Mesodermal cell (in vitro differentiated cells): ENCODE measurements around the gene BCLAF3.

Experiments used
- H3K27ac ChIP-seq: 2 replicates; pipeline ENCODE4 v1.7.0; 2013; ENCODE audit warnings: mild to moderate bottlenecking, low read depth, low read length, moderate library complexity; ENCODE audit not compliant: severe bottlenecking
- H3K36me3 ChIP-seq: 2 replicates; pipeline ENCODE4 v1.7.1; 2013; ENCODE audit warnings: mild to moderate bottlenecking, low read length, moderate library complexity; ENCODE audit not compliant: control insufficient read depth, insufficient read depth
- H3K4me1 ChIP-seq: one replicate; pipeline ENCODE4 v1.7.1; 2013; ENCODE audit warnings: mild to moderate bottlenecking, low read length; ENCODE audit not compliant: insufficient read depth, control insufficient read depth, poor library complexity, severe bottlenecking
- H3K4me3 ChIP-seq: 2 replicates; pipeline ENCODE4 v1.7.0; 2013; ENCODE audit warnings: low read length, control low read depth, mild to moderate bottlenecking; ENCODE audit not compliant: insufficient read depth, poor library complexity, severe bottlenecking; ENCODE audit errors: extremely low read depth
- H3K9me3 ChIP-seq: 2 replicates; pipeline ENCODE4 v1.7.1; 2013; ENCODE audit warnings: mild to moderate bottlenecking, low read length, moderate library complexity; ENCODE audit not compliant: control insufficient read depth
- WGBS, 2 experiments: methylation state at CpG; one replicate each; pipeline ENCODE4 v1.1.5; 2013; ENCODE audit warnings: missing lambda C conversion rate in 2 of 2; ENCODE audit not compliant: insufficient coverage in 2 of 2; 5-methylcytosine and 5-hydroxymethylcytosine counted together

BCLAF3 gene

GRCh38 chrX:19972984-19973383 lies 17.9 kb downstream of the BCLAF3 start:
- no peaks in the 10 kb centered on the region for H3K36me3 ChIP-seq
- no peaks in the 10 kb centered on the region for H3K4me1 ChIP-seq
- H3K27ac ChIP-seq, result no peak overlapping the region
- H3K9me3 ChIP-seq, result no peaks in the 10 kb centered on the region
- H3K4me3 ChIP-seq, result no peak overlapping the region

DNA sequence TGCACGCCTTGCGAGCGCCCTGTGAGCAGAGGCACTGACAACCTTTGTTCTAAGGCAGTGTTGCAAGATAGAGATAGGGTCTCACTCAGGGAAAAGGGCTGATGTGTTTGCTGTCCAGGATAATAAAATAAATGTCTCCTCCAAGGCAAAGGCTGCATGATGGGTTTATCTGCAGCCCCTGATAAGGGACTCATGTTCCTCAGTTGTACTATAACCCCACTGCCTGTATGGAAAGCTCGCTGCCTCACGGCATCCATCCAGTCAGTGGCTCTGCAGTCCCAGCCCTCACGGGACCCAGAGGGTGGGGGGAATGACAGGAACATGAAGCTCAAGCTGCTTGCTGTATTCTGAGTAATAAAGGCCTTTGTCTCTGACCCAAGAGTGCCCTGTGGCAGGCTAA lies 22.6 kb downstream of the BCLAF3 start:
- Histone ChIP-seq H3K36me3 (peaks cover 13% of the 10 kb centered on the region), H3K4me1 (no peaks in the 10 kb centered on the region), H3K4me3 (no peak overlapping the region), H3K27ac (no peak overlapping the region), H3K9me3 (no peaks in the 10 kb centered on the region)
- WGBS, 2 experiments, result 93 to 97% methylated on average over 3 to 5 of the region's 6 CpGs

- H3K4me1 ChIP-seq, result no peaks in the 10 kb centered on the region
- no peak overlapping the region for H3K4me3 ChIP-seq
- no peak overlapping the region for H3K27ac ChIP-seq
- H3K36me3 ChIP-seq, result peaks cover 13% of the 10 kb centered on the region
- H3K9me3 ChIP-seq, result no peaks in the 10 kb centered on the region
- no CpG with 5 or more reads among the region's 1 CpG for WGBS, 2 experiments
Measured at GRCh38 chrX:19966056-19966455, 24.8 kb downstream of the BCLAF3 start.

DNA sequence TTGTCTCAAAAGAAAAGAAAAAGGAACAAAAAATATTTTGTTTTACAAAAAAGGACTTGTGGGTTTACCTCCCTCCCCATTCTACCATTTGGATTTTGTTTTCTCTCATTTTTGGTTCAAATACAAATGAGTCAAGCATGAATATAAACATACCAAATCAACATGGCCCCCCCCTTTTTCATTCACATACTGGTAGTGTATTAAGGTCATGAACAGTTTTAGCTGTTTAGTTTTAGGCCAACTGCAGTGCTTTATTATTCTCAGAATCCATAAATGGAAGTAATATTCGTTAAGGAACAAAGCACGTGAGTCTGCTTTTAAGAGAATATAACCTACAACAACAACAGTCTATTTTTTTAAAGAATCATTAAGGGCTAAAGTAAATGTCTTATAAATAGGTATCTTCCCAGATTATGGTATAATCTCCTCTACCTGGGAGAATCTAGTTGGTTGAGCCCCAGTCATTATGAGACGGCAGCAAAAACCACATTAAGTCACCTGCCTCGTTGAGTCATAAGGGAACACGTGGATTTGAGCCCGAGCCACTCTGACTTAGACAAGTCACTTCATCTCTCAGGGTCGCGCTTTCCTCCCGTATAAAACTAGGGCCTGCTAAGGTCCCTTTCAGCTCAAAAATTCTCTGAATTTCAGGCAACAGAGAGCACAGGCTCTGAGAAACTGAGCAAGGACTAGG lies 26.7 kb downstream of the BCLAF3 start:
- Histone ChIP-seq H3K36me3 (peaks cover 13% of the 10 kb centered on the region), H3K9me3 (no peaks in the 10 kb centered on the region), H3K27ac (no peak overlapping the region), H3K4me3 (no peak overlapping the region), H3K4me1 (no peaks in the 10 kb centered on the region)
- WGBS, 2 experiments, result 96 to 100% methylated on average over 4 of the region's 9 CpGs

DNA sequence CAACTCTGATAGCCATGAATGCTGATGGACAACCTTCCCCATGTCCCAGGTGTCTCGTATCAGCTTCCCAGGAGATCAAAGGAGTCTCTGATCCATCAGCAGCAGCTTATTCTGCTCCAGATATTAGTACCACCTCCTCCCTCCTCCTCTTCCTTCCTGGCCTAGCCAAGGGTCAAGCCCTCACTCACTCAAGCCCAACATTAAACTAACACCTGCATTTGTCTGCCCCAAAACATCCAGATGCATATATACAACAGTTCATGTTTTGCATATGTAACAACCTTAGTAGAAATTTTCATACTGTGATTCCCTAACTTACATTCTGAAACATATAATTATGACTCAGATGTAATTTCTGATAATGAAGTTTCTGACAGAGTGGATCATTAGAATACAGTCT lies 29.9 kb downstream of the BCLAF3 start:
- WGBS, 2 experiments, result 100% methylated on average over 1 of the region's 1 CpG
- Histone ChIP-seq H3K4me3 (no peak overlapping the region), H3K4me1 (no peaks in the 10 kb centered on the region), H3K9me3 (no peaks in the 10 kb centered on the region), H3K36me3 (peaks cover 7% of the 10 kb centered on the region), H3K27ac (no peak overlapping the region)

DNA sequence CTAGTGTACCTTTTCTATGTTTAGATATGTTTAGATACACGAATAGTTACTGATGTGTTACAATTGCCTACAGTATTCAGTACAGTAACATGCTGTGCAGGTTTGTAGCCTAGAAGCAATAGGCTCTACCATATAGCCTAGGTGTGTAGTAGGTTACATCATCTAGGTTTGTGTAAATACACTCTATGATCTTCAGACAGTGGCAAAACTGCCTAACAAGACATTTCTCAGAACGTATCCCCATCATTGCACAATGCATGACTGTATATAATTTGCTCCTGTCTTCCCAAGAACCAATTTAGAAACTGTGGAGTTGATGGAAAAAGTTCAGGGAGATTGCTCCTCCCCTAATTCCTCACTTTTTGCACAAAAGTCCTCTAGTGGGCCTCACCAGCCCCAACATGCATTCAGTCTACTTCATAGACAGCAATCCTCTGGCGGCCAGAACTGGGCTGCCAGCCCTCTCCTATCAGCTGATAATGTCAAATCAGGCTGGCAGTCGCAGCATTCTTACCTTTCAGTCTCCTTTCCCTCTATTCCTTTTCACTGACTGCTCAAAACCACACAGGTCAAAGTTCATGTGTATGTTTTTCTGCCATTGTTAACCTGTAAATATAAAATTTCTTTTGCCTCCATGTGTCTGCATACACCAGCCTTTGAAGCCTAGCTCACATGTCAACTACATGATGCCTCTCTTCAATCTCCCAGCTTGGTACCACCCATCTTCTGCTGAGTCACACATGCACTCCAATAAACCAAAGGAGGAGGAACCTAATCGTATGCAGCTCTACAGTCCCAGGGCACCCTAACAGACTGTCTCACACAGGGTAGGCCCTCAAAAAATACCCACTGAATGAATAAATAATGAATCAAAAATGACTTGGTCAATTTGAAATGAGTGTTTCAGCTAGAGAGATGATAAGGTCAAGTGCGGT lies 32.0 kb downstream of the BCLAF3 start:
- no CpG with 5 or more reads among the region's 6 CpGs for WGBS, 2 experiments
- H3K4me1 ChIP-seq, result no peaks in the 10 kb centered on the region
- H3K9me3 ChIP-seq, result no peaks in the 10 kb centered on the region
- no peak overlapping the region for H3K27ac ChIP-seq
- no peak overlapping the region for H3K4me3 ChIP-seq
- no peaks in the 10 kb centered on the region for H3K36me3 ChIP-seq

DNA sequence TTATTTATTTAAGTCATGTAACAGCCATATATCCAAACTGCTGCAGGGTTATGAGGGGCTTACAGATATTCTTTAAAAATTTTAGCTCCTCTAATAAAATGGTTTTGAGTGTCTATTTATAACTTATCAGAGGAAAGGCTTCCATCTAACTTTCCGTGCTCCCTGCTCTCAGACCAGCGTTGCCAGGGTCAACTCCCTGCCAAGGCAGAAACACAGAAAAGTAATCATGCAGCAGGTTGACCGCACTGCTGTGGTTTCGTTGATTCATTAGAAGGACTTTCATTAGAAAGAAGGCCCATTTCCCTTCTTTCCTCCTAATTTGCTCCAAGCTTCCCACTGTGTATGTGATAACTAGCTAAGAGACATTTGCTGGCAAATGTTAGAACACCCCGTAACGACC lies 33.9 kb downstream of the BCLAF3 start:
- Histone ChIP-seq H3K36me3 (peaks cover 3% of the 10 kb centered on the region), H3K4me1 (no peaks in the 10 kb centered on the region), H3K4me3 (no peak overlapping the region), H3K9me3 (no peaks in the 10 kb centered on the region), H3K27ac (no peak overlapping the region)
- WGBS, 2 experiments, result no CpG with 5 or more reads among the region's 6 CpGs

DNA sequence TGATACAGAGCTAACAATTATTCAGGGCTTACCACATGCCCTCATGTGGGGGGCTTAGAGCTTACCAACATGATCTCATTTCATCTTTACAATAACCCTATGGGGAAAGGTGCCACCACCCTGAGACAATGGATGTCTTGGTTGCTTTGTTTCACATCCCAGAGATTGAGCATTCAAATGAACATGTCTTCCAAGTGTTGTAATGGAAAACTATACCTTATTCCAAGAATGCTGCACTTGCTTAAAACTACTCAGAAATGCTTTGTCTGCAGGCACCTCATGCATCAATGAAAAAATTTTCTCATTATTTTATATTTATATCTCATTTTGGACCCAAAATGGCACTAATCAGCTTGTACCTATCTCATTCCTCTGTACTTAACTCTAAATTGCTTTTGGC lies 34.6 kb downstream of the BCLAF3 start:
- Histone ChIP-seq H3K36me3 (peaks cover 3% of the 10 kb centered on the region), H3K27ac (no peak overlapping the region)

GRCh38 chrX:19955306-19955705 lies 35.6 kb downstream of the BCLAF3 start:
- H3K4me1 ChIP-seq, result no peaks in the 10 kb centered on the region
- WGBS, 2 experiments, result no CpG with 5 or more reads among the region's 2 CpGs

More for the DNA sequence above, 34.6 kb downstream of the BCLAF3 start:
- no peaks in the 10 kb centered on the region for H3K9me3 ChIP-seq
- no peak overlapping the region for H3K4me3 ChIP-seq
- H3K4me1 ChIP-seq, result no peaks in the 10 kb centered on the region

DNA sequence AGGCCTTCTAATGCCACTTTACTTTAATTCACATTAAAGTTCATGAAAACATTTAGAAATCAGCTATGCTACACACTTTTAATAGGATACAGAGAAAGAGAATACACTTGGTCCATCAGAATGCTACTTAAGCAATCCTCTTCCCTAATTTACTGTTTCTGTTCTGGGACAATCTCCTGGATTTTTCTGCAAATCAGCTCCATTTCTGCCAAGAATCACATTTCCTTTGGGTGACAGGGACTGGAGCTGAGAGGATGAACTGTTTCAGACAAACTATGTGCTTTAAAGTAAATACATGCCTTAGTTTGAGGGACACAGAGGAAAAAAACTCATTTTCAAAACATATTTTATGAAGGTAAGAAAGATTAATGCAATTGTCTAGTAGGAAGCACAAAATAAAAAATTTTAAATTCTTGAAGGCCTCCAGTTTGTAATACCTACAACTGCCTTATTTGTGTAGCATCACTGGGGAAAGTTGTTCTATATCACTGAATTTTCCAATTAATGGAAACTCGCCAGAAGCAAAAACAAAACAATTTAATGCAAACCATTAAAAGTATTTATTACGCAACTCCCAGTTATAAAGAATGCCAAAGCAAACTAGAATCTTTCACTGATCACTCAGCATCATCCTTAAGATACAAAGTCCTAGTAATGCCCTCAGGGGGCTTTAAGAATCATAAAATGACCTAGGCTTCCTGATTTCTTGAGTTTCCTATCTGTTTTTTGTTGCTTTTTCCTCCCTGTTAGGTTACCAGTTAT lies 36.3 kb downstream of the BCLAF3 start:
- Histone ChIP-seq H3K4me1 (no peaks in the 10 kb centered on the region), H3K9me3 (no peaks in the 10 kb centered on the region), H3K27ac (no peak overlapping the region), H3K36me3 (peaks cover 7% of the 10 kb centered on the region), H3K4me3 (no peak overlapping the region)
- WGBS, 2 experiments, result 83 to 100% methylated on average over 1 to 2 of the region's 2 CpGs

More at GRCh38 chrX:19955306-19955705, 35.6 kb downstream of the BCLAF3 start:
- Histone ChIP-seq H3K9me3 (no peaks in the 10 kb centered on the region), H3K36me3 (peaks cover 3% of the 10 kb centered on the region), H3K27ac (no peak overlapping the region), H3K4me3 (no peak overlapping the region)
